ENCODE measurements around the gene GNAZ. TPM values are rescaled to one million over a fixed set of nuclear protein-coding genes. Genes with fewer than 3 reads are reported as not detected.

Gene GNAZ
- total and polyA plus RNA-seq, 7 experiments from 2014 or later = 0.12 to 2.0 (median 0.31) TPM; not detected in 3

- H3K27me3 Mint-ChIP-seq = peaks cover 0 to 3% (median 0%) of the 10 kb centered on the region in 5 donors
- H3K27ac Mint-ChIP-seq = peak overlapping the region in 2 of 9 donors; percentile 32 to 65
- intact Hi-C loops (cut with micrococcal nuclease) = loop anchor here in 1 of 2 donors (5.0 kb wide), 1 partner anchor 53 kb away; the partner anchor contains the start of gene GNAZ
- H3K36me3 ChIP-seq (ENCODE audit: control insufficient read depth in 2 of 3, insufficient read depth in 3 of 3, low read length in 3 of 3) = no peaks in the 10 kb centered on the region
- peaks cover 0 to 1% (median 0%) of the 10 kb centered on the region in 5 donors for H3K36me3 Mint-ChIP-seq
- ChIA-PET CTCF (interaction anchor here (2.0 to 2.3 kb wide), 2 partner anchors 10 to 164 kb away, joined by 5 to 16 read pairs; no protein-coding TSS in a partner anchor), POLR2A (no interaction called here)
- no peaks in the 10 kb centered on the region for H3K9me3 ChIP-seq (ENCODE audit: control insufficient read depth in 2 of 3, low read length in 3 of 3)
- H3K27me3 ChIP-seq (ENCODE audit: control insufficient read depth in 2 of 2, insufficient read depth in 2 of 2, low read length in 2 of 2) = no peaks in the 10 kb centered on the region
- no peak for ATAC-seq
- DNase-seq = no peak
- H3K9me3 Mint-ChIP-seq = no peaks in the 10 kb centered on the region
- peaks cover 1 to 10% (median 6%) of the 10 kb centered on the region in 7 donors for H3K4me1 Mint-ChIP-seq
- H3K27ac ChIP-seq (ENCODE audit: low read depth, low read length) = no peak overlapping the region
- H3K4me1 ChIP-seq (ENCODE audit: control insufficient read depth in 2 of 2, insufficient read depth in 2 of 2, low read length in 2 of 2) = peaks cover 5 to 6% of the 10 kb centered on the region in 2 donors
- no peak overlapping the region for H3K4me3 Mint-ChIP-seq
- H3K4me3 ChIP-seq (ENCODE audit: low read length) = no peak overlapping the region
These were observed 54.5 kb downstream of the GNAZ start for GRCh38 chr22:23124611-23125511.

GRCh38 chr22:23125512-23126103, 55.3 kb downstream of the GNAZ start:
- ATAC-seq = no peak
- H3K4me3 ChIP-seq (ENCODE audit: low read length) = no peak overlapping the region
- H3K36me3 ChIP-seq (ENCODE audit: control insufficient read depth in 2 of 3, insufficient read depth in 3 of 3, low read length in 3 of 3) = no peaks in the 10 kb centered on the region
- no peaks in the 10 kb centered on the region for H3K9me3 ChIP-seq (ENCODE audit: control insufficient read depth in 2 of 3, low read length in 3 of 3)
- Mint-ChIP-seq H3K27ac (no peak overlapping the region), H3K9me3 (no peaks in the 10 kb centered on the region), H3K36me3 (no peaks in the 10 kb centered on the region), H3K27me3 (peaks cover 0 to 6% (median 0%) of the 10 kb centered on the region in 5 donors), H3K4me3 (no peak overlapping the region), H3K4me1 (peaks cover 0 to 5% (median 2%) of the 10 kb centered on the region in 7 donors)
- H3K4me1 ChIP-seq (ENCODE audit: control insufficient read depth in 2 of 2, insufficient read depth in 2 of 2, low read length in 2 of 2) = no peaks in the 10 kb centered on the region
- intact Hi-C loops (cut with micrococcal nuclease) = loop anchor here in 1 of 2 donors (5.0 kb wide), 1 partner anchor 53 kb away; the partner anchor contains the start of gene GNAZ
- POLR2A ChIA-PET = no interaction called here
- CTCF ChIA-PET = interaction anchor here (8.3 kb wide), 1 partner anchor 166 kb away, joined by 147 read pairs; no protein-coding TSS in a partner anchor
- H3K27me3 ChIP-seq (ENCODE audit: control insufficient read depth in 2 of 2, insufficient read depth in 2 of 2, low read length in 2 of 2) = no peaks in the 10 kb centered on the region
- DNase-seq = no peak
- no peak overlapping the region for H3K27ac ChIP-seq (ENCODE audit: low read depth, low read length)

GRCh38 chr22:23126165-23127054, 56.1 kb downstream of the GNAZ start:
- Histone ChIP-seq H3K9me3 (ENCODE audit: control insufficient read depth in 2 of 3, low read length in 3 of 3) (no peaks in the 10 kb centered on the region), H3K4me1 (ENCODE audit: control insufficient read depth in 2 of 2, insufficient read depth in 2 of 2, low read length in 2 of 2) (no peaks in the 10 kb centered on the region), H3K36me3 (ENCODE audit: control insufficient read depth in 2 of 3, insufficient read depth in 3 of 3, low read length in 3 of 3) (no peaks in the 10 kb centered on the region), H3K27ac (ENCODE audit: low read depth, low read length) (no peak overlapping the region), H3K4me3 (ENCODE audit: low read length) (no peak overlapping the region), H3K27me3 (ENCODE audit: control insufficient read depth in 2 of 2, insufficient read depth in 2 of 2, low read length in 2 of 2) (no peaks in the 10 kb centered on the region)
- CTCF ChIA-PET = interaction anchor here (8.3 kb wide), 1 partner anchor 167 kb away, joined by 147 read pairs; no protein-coding TSS in a partner anchor
- Mint-ChIP-seq H3K4me1 (peaks cover 0 to 5% (median 0%) of the 10 kb centered on the region in 7 donors), H3K27me3 (peaks cover 0 to 6% (median 0%) of the 10 kb centered on the region in 5 donors), H3K27ac (no peak overlapping the region), H3K36me3 (no peaks in the 10 kb centered on the region), H3K9me3 (no peaks in the 10 kb centered on the region), H3K4me3 (no peak overlapping the region)
- ATAC-seq (no peak), DNase-seq (no peak)
- POLR2A ChIA-PET = no interaction called here
- intact Hi-C loops (cut with micrococcal nuclease) = loop anchor here in 1 of 2 donors (5.0 kb wide), 1 partner anchor 54 kb away; the partner anchor contains the start of gene GNAZ

- Mint-ChIP-seq H3K9me3 (no peaks in the 10 kb centered on the region), H3K4me1 (peaks cover 0 to 5% (median 0%) of the 10 kb centered on the region in 7 donors), H3K4me3 (no peak overlapping the region), H3K36me3 (no peaks in the 10 kb centered on the region), H3K27me3 (peaks cover 0 to 6% (median 0%) of the 10 kb centered on the region in 5 donors), H3K27ac (no peak overlapping the region)
- no peaks in the 10 kb centered on the region for H3K9me3 ChIP-seq (ENCODE audit: control insufficient read depth in 2 of 3, low read length in 3 of 3)
- H3K4me3 ChIP-seq (ENCODE audit: low read length) = no peak overlapping the region
- CTCF ChIA-PET = interaction anchor here (0.7 to 8.3 kb wide), 7 partner anchors 8 to 374 kb away, joined by 3 to 147 read pairs (median 3); no protein-coding TSS in a partner anchor
- intact Hi-C loops (cut with micrococcal nuclease) = loop anchor here in 1 of 2 donors (5.0 kb wide), 1 partner anchor 55 kb away; the partner anchor contains the start of gene GNAZ
- ATAC-seq (no peak), DNase-seq (no peak)
- no peaks in the 10 kb centered on the region for H3K36me3 ChIP-seq (ENCODE audit: control insufficient read depth in 2 of 3, insufficient read depth in 3 of 3, low read length in 3 of 3)
- POLR2A ChIA-PET = interaction anchor here (1.0 kb wide), 1 partner anchor 167 kb away, joined by 5 read pairs; no protein-coding TSS in a partner anchor
- no peak overlapping the region for H3K27ac ChIP-seq (ENCODE audit: low read depth, low read length)
- H3K4me1 ChIP-seq (ENCODE audit: control insufficient read depth in 2 of 2, insufficient read depth in 2 of 2, low read length in 2 of 2) = no peaks in the 10 kb centered on the region
- no peaks in the 10 kb centered on the region for H3K27me3 ChIP-seq (ENCODE audit: control insufficient read depth in 2 of 2, insufficient read depth in 2 of 2, low read length in 2 of 2)
These were observed 56.9 kb downstream of the GNAZ start for GRCh38 chr22:23127055-23127756.

GRCh38 chr22:23127788-23128187, 57.5 kb downstream of the GNAZ start:
- Mint-ChIP-seq H3K9me3 (no peaks in the 10 kb centered on the region), H3K4me3 (no peak overlapping the region), H3K4me1 (peaks cover 0 to 5% (median 0%) of the 10 kb centered on the region in 7 donors), H3K27me3 (peaks cover 0 to 6% (median 0%) of the 10 kb centered on the region in 5 donors), H3K36me3 (no peaks in the 10 kb centered on the region), H3K27ac (no peak overlapping the region)
- ATAC-seq = no peak
- Histone ChIP-seq H3K27me3 (ENCODE audit: control insufficient read depth in 2 of 2, insufficient read depth in 2 of 2, low read length in 2 of 2) (no peaks in the 10 kb centered on the region), H3K36me3 (ENCODE audit: control insufficient read depth in 2 of 3, insufficient read depth in 3 of 3, low read length in 3 of 3) (no peaks in the 10 kb centered on the region), H3K9me3 (ENCODE audit: control insufficient read depth in 2 of 3, low read length in 3 of 3) (no peaks in the 10 kb centered on the region), H3K4me1 (ENCODE audit: control insufficient read depth in 2 of 2, insufficient read depth in 2 of 2, low read length in 2 of 2) (no peaks in the 10 kb centered on the region), H3K27ac (ENCODE audit: low read depth, low read length) (no peak overlapping the region), H3K4me3 (ENCODE audit: low read length) (no peak overlapping the region)
- ChIA-PET POLR2A (interaction anchor here (1.0 kb wide), 1 partner anchor 167 kb away, joined by 5 read pairs; no protein-coding TSS in a partner anchor), CTCF (interaction anchor here (0.7 to 8.3 kb wide), 8 partner anchors 9 to 374 kb away, joined by 3 to 147 read pairs (median 3); no protein-coding TSS in a partner anchor)
- intact Hi-C loops (cut with micrococcal nuclease) = loop anchor here (1.0 to 5.0 kb wide), 3 partner anchors 55 to 259 kb away; partner anchors contain the start of gene GNAZ (in 1 of the 2)
- DNase-seq = no peak

All from naive thymus-derived CD4-positive, alpha-beta T cell (primary cell).